ENCODE results near the gene GRIN3B. TPM values are rescaled to one million over a fixed set of nuclear protein-coding genes. Genes with fewer than 3 reads are reported as not detected.

Gene GRIN3B
- total and polyA plus RNA-seq, 9 of the 15 experiments (the other 6 are each of a cell fraction or from before 2014, with no cell fraction given), result 0.06 to 0.95 (median 0.19) TPM; not detected in 6

- no peak for TF ChIP-seq PTTG1 (tag; IDR thresholded peaks at IDR 0.05; ENCODE audit: low read depth)
- no peak for TF ChIP-seq PTRF (tag; IDR thresholded peaks at IDR 0.05)
- TF ChIP-seq E2F6 (IDR thresholded peaks at IDR 0.05; ENCODE audit: borderline replicate concordance in 1 of 2, extremely low read depth in 1 of 2, insufficient read depth in 1 of 2, insufficient read length in 1 of 2, low read depth in 1 of 2, low read length in 1 of 2, poor library complexity in 1 of 2, severe bottlenecking in 1 of 2), result no peak
- TF ChIP-seq SLC30A9 (CRISPR knock-in tag; IDR thresholded peaks at IDR 0.05), result no peak
- no peak for TF ChIP-seq ZNF79 (CRISPR knock-in tag; IDR thresholded peaks at IDR 0.05; ENCODE audit: low read depth)
- no peak for TF ChIP-seq TCF7L2 (IDR thresholded peaks at IDR 0.05; ENCODE audit: low read depth, low read length)
- TF ChIP-seq POLR2AphosphoS5 (IDR thresholded peaks at IDR 0.05; ENCODE audit: control insufficient read depth, insufficient read depth, low read depth, low read length), result no peak
- no peak for TF ChIP-seq ZNF165 (CRISPR knock-in tag; IDR thresholded peaks at IDR 0.05; ENCODE audit: borderline replicate concordance)
- peak; percentile 65; the same call in 1 of the 2 replicates for TF ChIP-seq ZBTB2 (IDR thresholded peaks at IDR 0.05)
- TF ChIP-seq L3MBTL2 (IDR thresholded peaks at IDR 0.05), result no peak
- no peak for TF ChIP-seq ARHGAP35 (IDR thresholded peaks at IDR 0.05; ENCODE audit: partially characterized antibody)
- TF ChIP-seq ZSCAN32 (CRISPR knock-in tag; IDR thresholded peaks at IDR 0.05), result no peak
- TF ChIP-seq FOXM1 (IDR thresholded peaks at IDR 0.05; ENCODE audit: low read depth), result no peak
- TF ChIP-seq FOXM1 (CRISPR knock-in tag; IDR thresholded peaks at IDR 0.05; ENCODE audit: low read depth), result no peak
- no peak for TF ChIP-seq ZNF778 (CRISPR knock-in tag; IDR thresholded peaks at IDR 0.05)
- TF ChIP-seq PKNOX1 (IDR thresholded peaks at IDR 0.05), result no peak
- no peak for TF ChIP-seq NR0B1 (IDR thresholded peaks at IDR 0.05; ENCODE audit: partially characterized antibody)
- no peak for TF ChIP-seq CREB5 (CRISPR knock-in tag; IDR thresholded peaks at IDR 0.05)
- TF ChIP-seq CHD4 (IDR thresholded peaks at IDR 0.05; ENCODE audit: insufficient read depth, insufficient replicate concordance, low read depth, low read length, poor library complexity, severe bottlenecking), result no peak
- no peak for TF ChIP-seq EWSR1 (IDR thresholded peaks at IDR 0.05; ENCODE audit: borderline replicate concordance, low read depth, partially characterized antibody)
- no peak for TF ChIP-seq E2F3 (CRISPR knock-in tag; IDR thresholded peaks at IDR 0.05)
These were observed 26.8 kb downstream of the GRIN3B start (continued) for GRCh38 chr19:1026783-1027649.

Data from K562 (cell line).